WTC11 (cell line): ENCODE measurements around the gene MX2. TPM values are rescaled to one million over a fixed set of nuclear protein-coding genes. Genes with fewer than 3 reads are reported as not detected.

ENCODE experiments used
- ATAC-seq: fragments of 200-7000 bp; cut with Tn5 transposase; 2 replicates; pipeline ENCODE4 v1.10.0; 2021; ENCODE audit warnings: mild to moderate bottlenecking, moderate library complexity
- CTCF ChIA-PET: fragments of 300-600 bp; sonication (Branson Sonifier 250); formaldehyde crosslinking; loops from one replicate; lab custom pipeline; 2021; ENCODE audit warnings: antibody characterized with exemption; lab: Charles Lee
- POLR2A ChIA-PET: fragments of 350-600 bp; sonication (Branson Sonifier 250); formaldehyde crosslinking; loops from one replicate; lab custom pipeline; 2021; ENCODE audit warnings: antibody characterized with exemption; lab: Charles Lee
- DNase-seq: peaks from one replicate; pipeline ENCODE4 v3.0.0; 2021; ENCODE audit warnings: low spot score
- H3K27ac Mint-ChIP-seq: 2 replicates; pipeline ENCODE4 v1.8.0; 2021; ENCODE audit warnings: mixed read lengths
- H3K27me3 Mint-ChIP-seq: 2 replicates; pipeline ENCODE4 v1.8.0; 2021; ENCODE audit warnings: low read depth, mild to moderate bottlenecking, moderate library complexity, mixed read lengths
- H3K36me3 Mint-ChIP-seq: 2 replicates; pipeline ENCODE4 v1.8.0; 2021; ENCODE audit warnings: mixed read lengths
- H3K4me1 Mint-ChIP-seq: 2 replicates; pipeline ENCODE4 v1.8.0; 2022; ENCODE audit warnings: mixed read lengths
- H3K4me3 Mint-ChIP-seq: 2 replicates; pipeline ENCODE4 v1.8.0; 2021; ENCODE audit warnings: mild to moderate bottlenecking, moderate library complexity, mixed read lengths
- H3K9me3 Mint-ChIP-seq: 2 replicates; pipeline ENCODE4 v1.8.0; 2021; ENCODE audit warnings: mixed read lengths
- ATF1 ChIP-seq: sonication (generic); formaldehyde crosslinking; IDR thresholded peaks from 2 replicates; pipeline ENCODE4 v1.8.1; 2023; ENCODE audit warnings: mild to moderate bottlenecking, moderate library complexity, missing genetic modification reagents
- ATF2 ChIP-seq: sonication (generic); formaldehyde crosslinking; IDR thresholded peaks from 2 replicates; pipeline ENCODE4 v1.8.1; 2022; ENCODE audit warnings: low read depth, missing genetic modification reagents, borderline replicate concordance
- CBFB ChIP-seq: sonication (generic); formaldehyde crosslinking; IDR thresholded peaks from 2 replicates; pipeline ENCODE4 v1.8.1; 2022; ENCODE audit warnings: mild to moderate bottlenecking, low read depth, missing genetic modification reagents
- CREB1 ChIP-seq: sonication (generic); formaldehyde crosslinking; IDR thresholded peaks from 2 replicates; pipeline ENCODE4 v1.8.0; 2023; ENCODE audit warnings: mild to moderate bottlenecking, missing genetic modification reagents
- EMX1 ChIP-seq: fragments of 250-450 bp; sonication (Bioruptor Pico); IDR thresholded peaks from 2 replicates; pipeline ENCODE4 v1.8.0; 2021; ENCODE audit warnings: mild to moderate bottlenecking
- FOXJ3 ChIP-seq: sonication (generic); formaldehyde crosslinking; IDR thresholded peaks from 2 replicates; pipeline ENCODE4 v1.9.0; 2021; ENCODE audit warnings: missing genetic modification reagents, mild to moderate bottlenecking, borderline replicate concordance
- JUN ChIP-seq: sonication (generic); formaldehyde crosslinking; IDR thresholded peaks from 2 replicates; pipeline ENCODE4 v1.8.0; 2023; ENCODE audit warnings: mild to moderate bottlenecking, missing genetic modification reagents
- RELA ChIP-seq: sonication (generic); formaldehyde crosslinking; IDR thresholded peaks from 2 replicates; pipeline ENCODE4 v1.8.1; 2022; ENCODE audit warnings: missing genetic modification reagents, mild to moderate bottlenecking, borderline replicate concordance
- TCF7 ChIP-seq: sonication (generic); formaldehyde crosslinking; IDR thresholded peaks from 2 replicates; pipeline ENCODE4 v1.8.0; 2022; ENCODE audit warnings: mild to moderate bottlenecking, low read depth, missing genetic modification reagents, moderate library complexity
- ZNF219 ChIP-seq: sonication (generic); formaldehyde crosslinking; IDR thresholded peaks from 2 replicates; pipeline ENCODE4 v1.8.0; 2023; ENCODE audit warnings: missing genetic modification reagents, mild to moderate bottlenecking, borderline replicate concordance
- ZNF317 ChIP-seq: sonication (generic); formaldehyde crosslinking; IDR thresholded peaks from 2 replicates; pipeline ENCODE4 v1.8.1; 2023; ENCODE audit warnings: low read depth, mild to moderate bottlenecking, moderate library complexity, missing genetic modification reagents, borderline replicate concordance
- ZNF396 ChIP-seq: fragments of 250-450 bp; sonication (Bioruptor Pico); IDR thresholded peaks from 2 replicates; pipeline ENCODE4 v1.8.0; 2021; ENCODE audit warnings: mild to moderate bottlenecking, moderate library complexity, borderline replicate concordance
- ZNF532 ChIP-seq: fragments of 250-450 bp; sonication (Bioruptor Pico); IDR thresholded peaks from 2 replicates; pipeline ENCODE4 v1.9.0; 2021; ENCODE audit warnings: mild to moderate bottlenecking, borderline replicate concordance
- ZNF671 ChIP-seq: fragments of 250-450 bp; sonication (Bioruptor Pico); IDR thresholded peaks from 2 replicates; pipeline ENCODE4 v1.8.0; 2021; ENCODE audit warnings: mild to moderate bottlenecking
- total RNA-seq: library from RNA; stranded (reverse); gene quantifications from 3 replicates; pipeline ENCODE4 v1.2.3, GENCODE V29; 2021
- TF ChIP-seq, protein P1 (sequence below): sonication (generic); formaldehyde crosslinking; IDR thresholded peaks from 2 replicates; pipeline ENCODE4 v1.8.0; 2022; ENCODE audit warnings: mild to moderate bottlenecking, missing genetic modification reagents
- TF ChIP-seq, protein P2 (sequence below): sonication (generic); formaldehyde crosslinking; IDR thresholded peaks from 2 replicates; pipeline ENCODE4 v1.8.0; 2023; ENCODE audit warnings: missing genetic modification reagents, mild to moderate bottlenecking, borderline replicate concordance
- TF ChIP-seq, protein P3 (sequence below): fragments of 200-600 bp; IDR thresholded peaks from 2 replicates; pipeline ENCODE4 v1.8.0; 2022; ENCODE audit warnings: antibody characterized with exemption
- TF ChIP-seq, protein P4 (sequence below): sonication (generic); formaldehyde crosslinking; IDR thresholded peaks from 2 replicates; pipeline ENCODE4 v1.8.0; 2022; ENCODE audit warnings: mild to moderate bottlenecking, missing genetic modification reagents
- TF ChIP-seq, protein P5 (sequence below): sonication (generic); formaldehyde crosslinking; IDR thresholded peaks from 2 replicates; pipeline ENCODE4 v1.8.1; 2022; ENCODE audit warnings: mild to moderate bottlenecking, missing genetic modification reagents, moderate library complexity, borderline replicate concordance

MX2 gene
- total RNA-seq, 1 experiment from 2014 or later = 2.6 TPM

- no peaks in the 10 kb centered on the region for H3K36me3 Mint-ChIP-seq
- no peaks in the 10 kb centered on the region for H3K27me3 Mint-ChIP-seq
- POLR2A ChIA-PET = no interaction called here
- TF ChIP-seq, protein P1, sequence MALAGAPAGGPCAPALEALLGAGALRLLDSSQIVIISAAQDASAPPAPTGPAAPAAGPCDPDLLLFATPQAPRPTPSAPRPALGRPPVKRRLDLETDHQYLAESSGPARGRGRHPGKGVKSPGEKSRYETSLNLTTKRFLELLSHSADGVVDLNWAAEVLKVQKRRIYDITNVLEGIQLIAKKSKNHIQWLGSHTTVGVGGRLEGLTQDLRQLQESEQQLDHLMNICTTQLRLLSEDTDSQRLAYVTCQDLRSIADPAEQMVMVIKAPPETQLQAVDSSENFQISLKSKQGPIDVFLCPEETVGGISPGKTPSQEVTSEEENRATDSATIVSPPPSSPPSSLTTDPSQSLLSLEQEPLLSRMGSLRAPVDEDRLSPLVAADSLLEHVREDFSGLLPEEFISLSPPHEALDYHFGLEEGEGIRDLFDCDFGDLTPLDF = no peak
- no peak for TF ChIP-seq ATF1
- TF ChIP-seq, protein P2, sequence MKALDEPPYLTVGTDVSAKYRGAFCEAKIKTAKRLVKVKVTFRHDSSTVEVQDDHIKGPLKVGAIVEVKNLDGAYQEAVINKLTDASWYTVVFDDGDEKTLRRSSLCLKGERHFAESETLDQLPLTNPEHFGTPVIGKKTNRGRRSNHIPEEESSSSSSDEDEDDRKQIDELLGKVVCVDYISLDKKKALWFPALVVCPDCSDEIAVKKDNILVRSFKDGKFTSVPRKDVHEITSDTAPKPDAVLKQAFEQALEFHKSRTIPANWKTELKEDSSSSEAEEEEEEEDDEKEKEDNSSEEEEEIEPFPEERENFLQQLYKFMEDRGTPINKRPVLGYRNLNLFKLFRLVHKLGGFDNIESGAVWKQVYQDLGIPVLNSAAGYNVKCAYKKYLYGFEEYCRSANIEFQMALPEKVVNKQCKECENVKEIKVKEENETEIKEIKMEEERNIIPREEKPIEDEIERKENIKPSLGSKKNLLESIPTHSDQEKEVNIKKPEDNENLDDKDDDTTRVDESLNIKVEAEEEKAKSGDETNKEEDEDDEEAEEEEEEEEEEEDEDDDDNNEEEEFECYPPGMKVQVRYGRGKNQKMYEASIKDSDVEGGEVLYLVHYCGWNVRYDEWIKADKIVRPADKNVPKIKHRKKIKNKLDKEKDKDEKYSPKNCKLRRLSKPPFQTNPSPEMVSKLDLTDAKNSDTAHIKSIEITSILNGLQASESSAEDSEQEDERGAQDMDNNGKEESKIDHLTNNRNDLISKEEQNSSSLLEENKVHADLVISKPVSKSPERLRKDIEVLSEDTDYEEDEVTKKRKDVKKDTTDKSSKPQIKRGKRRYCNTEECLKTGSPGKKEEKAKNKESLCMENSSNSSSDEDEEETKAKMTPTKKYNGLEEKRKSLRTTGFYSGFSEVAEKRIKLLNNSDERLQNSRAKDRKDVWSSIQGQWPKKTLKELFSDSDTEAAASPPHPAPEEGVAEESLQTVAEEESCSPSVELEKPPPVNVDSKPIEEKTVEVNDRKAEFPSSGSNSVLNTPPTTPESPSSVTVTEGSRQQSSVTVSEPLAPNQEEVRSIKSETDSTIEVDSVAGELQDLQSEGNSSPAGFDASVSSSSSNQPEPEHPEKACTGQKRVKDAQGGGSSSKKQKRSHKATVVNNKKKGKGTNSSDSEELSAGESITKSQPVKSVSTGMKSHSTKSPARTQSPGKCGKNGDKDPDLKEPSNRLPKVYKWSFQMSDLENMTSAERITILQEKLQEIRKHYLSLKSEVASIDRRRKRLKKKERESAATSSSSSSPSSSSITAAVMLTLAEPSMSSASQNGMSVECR = no peak
- no peak for TF ChIP-seq TCF7 (CRISPR knock-in tag)
- TF ChIP-seq CBFB (CRISPR knock-in tag) = no peak
- TF ChIP-seq ZNF317 (CRISPR knock-in tag) = no peak
- no peak for TF ChIP-seq ZNF219 (CRISPR knock-in tag)
- no peak for TF ChIP-seq ATF2 (CRISPR knock-in tag)
- TF ChIP-seq, protein P3, sequence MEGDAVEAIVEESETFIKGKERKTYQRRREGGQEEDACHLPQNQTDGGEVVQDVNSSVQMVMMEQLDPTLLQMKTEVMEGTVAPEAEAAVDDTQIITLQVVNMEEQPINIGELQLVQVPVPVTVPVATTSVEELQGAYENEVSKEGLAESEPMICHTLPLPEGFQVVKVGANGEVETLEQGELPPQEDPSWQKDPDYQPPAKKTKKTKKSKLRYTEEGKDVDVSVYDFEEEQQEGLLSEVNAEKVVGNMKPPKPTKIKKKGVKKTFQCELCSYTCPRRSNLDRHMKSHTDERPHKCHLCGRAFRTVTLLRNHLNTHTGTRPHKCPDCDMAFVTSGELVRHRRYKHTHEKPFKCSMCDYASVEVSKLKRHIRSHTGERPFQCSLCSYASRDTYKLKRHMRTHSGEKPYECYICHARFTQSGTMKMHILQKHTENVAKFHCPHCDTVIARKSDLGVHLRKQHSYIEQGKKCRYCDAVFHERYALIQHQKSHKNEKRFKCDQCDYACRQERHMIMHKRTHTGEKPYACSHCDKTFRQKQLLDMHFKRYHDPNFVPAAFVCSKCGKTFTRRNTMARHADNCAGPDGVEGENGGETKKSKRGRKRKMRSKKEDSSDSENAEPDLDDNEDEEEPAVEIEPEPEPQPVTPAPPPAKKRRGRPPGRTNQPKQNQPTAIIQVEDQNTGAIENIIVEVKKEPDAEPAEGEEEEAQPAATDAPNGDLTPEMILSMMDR = no peak
- no peak for TF ChIP-seq JUN
- TF ChIP-seq ZNF671 = no peak
- TF ChIP-seq, protein P4, sequence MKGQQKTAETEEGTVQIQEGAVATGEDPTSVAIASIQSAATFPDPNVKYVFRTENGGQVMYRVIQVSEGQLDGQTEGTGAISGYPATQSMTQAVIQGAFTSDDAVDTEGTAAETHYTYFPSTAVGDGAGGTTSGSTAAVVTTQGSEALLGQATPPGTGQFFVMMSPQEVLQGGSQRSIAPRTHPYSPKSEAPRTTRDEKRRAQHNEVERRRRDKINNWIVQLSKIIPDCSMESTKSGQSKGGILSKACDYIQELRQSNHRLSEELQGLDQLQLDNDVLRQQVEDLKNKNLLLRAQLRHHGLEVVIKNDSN (CRISPR knock-in tag) = no peak
- TF ChIP-seq, protein P5, sequence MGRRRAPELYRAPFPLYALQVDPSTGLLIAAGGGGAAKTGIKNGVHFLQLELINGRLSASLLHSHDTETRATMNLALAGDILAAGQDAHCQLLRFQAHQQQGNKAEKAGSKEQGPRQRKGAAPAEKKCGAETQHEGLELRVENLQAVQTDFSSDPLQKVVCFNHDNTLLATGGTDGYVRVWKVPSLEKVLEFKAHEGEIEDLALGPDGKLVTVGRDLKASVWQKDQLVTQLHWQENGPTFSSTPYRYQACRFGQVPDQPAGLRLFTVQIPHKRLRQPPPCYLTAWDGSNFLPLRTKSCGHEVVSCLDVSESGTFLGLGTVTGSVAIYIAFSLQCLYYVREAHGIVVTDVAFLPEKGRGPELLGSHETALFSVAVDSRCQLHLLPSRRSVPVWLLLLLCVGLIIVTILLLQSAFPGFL (CRISPR knock-in tag) = no peak
- no peak for TF ChIP-seq FOXJ3 (CRISPR knock-in tag)
- no peak for TF ChIP-seq ZNF532
- no peak for TF ChIP-seq ZNF396
- no peak for TF ChIP-seq RELA (CRISPR knock-in tag)
- TF ChIP-seq EMX1 = no peak
- TF ChIP-seq CREB1 = no peak
- CTCF ChIA-PET = interaction anchor here (0.7 kb wide), 1 partner anchor 13 kb away, joined by 3 read pairs; no protein-coding TSS in a partner anchor
- ATAC-seq (no peak), DNase-seq (no peak)
- no peak overlapping the region for H3K4me3 Mint-ChIP-seq
- H3K27ac Mint-ChIP-seq = no peak overlapping the region
- H3K9me3 Mint-ChIP-seq = peaks cover 6% of the 10 kb centered on the region; the same call in 1 of the 2 replicates
- peaks cover 19% of the 10 kb centered on the region for H3K4me1 Mint-ChIP-seq
Measured at GRCh38 chr21:41373253-41373652, 11.4 kb downstream of the MX2 start.
